ENCODE data around the gene HADH.
"Not testable (repeated sequence)": the region's sequence is repeated elsewhere in the genome, so short reads cannot be mapped to it uniquely, and the experiment has no call there.

Gene HADH

DNA sequence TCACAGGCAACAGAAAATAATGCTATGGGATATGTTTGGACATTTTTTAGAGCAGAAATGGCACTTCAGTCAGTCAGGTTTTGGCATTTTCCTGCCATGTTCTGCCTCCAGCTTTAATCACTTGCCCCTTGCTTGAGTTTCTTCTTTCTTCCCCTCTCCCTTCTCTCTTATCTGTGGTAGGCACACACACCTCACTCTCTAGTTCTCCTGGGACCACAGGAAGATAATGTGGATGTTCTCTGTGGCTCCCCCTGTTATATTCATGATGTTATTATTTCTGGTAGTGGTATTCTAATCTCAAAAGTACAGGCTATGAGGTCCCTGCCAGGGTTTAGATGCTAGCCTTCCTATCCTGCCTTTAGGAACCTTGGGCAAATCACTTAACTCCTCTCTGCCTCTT is 5.2 kb downstream of the HADH start:
- DNase-seq (ENCODE audit: low read depth in 2 of 2, low spot score in 1 of 2) = no peak

DNA sequence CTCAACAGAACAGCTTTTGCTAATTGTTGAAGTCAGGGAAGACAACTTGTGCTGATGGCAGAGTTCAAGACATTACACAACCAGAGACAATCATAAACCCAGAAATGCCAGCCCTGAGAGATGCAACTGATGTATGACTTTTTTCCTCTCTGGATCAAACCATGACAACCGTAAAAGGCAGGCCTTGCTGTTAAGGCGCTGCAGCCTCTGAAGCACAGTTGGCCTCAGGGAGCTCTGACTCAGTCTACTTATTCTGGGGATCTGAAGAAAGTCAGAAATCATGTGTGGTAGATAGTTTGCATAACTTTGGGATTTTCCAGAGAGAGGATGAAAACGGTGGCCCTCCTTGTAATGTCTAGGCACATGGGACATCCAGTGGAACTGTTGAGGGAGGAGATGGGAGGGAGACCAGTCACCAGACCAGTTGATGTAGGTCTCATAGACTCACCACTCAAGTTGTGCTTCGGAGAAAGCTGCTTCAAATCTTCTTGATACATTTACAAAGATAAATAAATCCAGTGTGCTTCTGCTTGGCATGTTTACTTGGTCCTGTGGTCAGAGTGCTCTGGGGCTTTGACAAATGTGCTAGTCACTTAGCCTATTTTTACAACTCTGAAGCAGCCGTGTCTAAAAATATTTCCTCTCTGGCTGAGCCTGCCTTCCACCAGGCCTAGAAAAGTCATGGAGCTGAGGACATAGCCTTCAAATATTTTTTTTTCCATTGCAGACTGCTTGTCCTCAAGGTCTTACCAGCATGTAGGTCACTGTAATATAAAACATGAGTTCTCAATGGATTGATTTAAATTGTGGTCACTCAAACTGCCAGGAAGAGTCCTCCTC is 7.5 kb downstream of the HADH start:
- no peak for DNase-seq (ENCODE audit: low read depth in 2 of 2, low spot score in 1 of 2)

DNA sequence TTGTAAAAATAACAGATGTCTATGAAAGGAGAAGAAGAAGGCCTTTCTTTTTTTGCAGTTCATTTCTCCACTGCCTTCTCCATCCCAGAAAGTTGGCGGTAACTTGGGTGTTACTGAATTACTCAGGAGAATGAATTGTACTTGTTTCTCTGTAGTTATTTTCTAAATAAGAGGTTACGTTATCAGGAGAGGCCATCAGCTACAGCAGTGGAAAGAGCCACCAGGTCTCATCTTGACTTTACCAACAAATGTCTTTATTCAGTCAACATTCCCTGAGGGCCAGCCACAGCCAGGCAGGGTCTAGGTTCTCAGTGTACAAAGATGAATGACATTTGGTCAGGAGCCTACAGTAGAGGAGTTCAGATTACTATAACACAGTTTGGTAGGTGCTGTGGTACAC is 8.1 kb downstream of the HADH start:
- no peak for DNase-seq (ENCODE audit: low read depth in 2 of 2, low spot score in 1 of 2)

DNA sequence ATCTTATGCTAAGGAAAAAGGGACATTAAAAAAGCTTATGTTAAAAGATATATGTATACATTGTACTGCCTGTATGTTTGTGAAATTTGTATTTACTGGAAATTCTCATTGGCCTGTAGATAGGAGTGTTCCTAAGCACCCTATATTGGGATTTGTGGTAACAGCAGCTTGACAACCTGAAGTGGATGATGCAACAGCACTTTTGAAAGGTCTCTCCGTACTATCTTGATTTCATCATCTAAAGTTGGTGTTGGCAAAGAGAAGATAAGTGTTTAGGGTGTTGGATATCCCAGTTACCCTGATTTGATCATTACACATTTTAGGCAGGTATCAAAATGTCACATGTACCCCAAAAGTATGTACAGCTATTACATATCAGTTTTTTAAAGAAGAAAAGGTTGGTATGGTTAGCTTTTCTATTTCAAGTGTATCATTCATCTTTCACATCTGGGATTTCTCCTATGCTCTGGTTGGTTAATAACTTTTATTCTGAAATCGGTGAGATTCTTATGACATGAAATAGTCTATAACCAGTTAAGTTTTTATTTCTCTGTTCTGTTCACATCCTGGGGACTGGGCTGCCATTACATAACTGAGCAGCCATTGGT is 10.3 kb downstream of the HADH start:
- no peak for DNase-seq (ENCODE audit: low read depth in 2 of 2, low spot score in 1 of 2)

DNA sequence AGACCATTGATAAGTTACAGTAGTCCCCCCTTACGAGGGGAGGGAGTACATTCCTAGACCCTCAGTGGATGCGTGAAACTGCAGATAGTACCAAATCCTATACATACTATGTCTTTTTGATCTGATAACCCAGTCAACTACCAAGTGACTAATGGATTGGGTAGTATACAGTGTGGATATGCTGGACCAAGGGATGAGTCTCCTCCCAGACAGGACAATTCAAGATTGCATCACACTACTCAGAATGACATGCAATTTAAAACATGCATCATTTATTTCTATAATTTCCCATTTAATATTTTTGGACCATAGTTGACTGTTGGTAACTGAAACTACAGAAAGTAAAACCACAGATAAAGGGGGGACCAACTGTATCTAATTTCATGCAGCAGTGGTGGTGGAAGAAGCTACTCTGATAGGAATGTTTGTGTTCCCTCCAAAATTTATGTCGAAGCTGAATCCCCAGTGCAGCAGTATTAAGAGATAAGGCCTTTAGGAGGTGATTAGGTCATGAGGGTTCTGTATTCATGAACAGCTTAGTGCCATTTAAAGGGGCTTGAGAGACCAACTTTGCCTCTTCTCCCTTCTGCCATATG is 11.9 kb downstream of the HADH start:
- DNase-seq (ENCODE audit: low read depth in 2 of 2, low spot score in 1 of 2) = no peak

DNA sequence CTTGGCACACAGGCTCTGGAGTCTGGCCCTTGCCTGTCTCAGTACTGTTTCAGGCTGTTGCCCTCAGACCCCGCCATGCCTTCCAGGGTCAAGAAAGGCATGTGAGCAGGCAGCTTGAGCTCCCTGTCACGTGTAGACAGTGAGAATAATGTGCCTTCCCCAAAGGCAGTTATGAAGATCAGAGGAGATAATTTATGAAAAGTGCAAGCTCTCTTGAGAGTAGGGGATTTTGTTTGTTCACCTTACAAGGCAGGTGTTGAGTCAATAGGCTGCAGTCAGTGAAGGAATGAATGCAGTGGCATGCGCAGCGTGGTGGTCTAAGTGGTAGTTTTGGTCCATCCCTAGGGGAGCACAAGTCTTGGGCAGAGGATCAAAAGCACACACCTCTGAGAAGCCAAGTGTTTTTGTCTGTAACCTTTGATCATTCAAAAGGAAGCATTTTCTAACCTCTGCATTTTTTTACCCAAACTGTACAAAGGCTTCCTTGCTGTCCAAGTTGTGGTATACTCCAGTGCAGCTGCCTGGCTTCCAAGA is 14.4 kb downstream of the HADH start:
- DNase-seq (ENCODE audit: low read depth in 2 of 2, low spot score in 1 of 2) = no peak

DNA sequence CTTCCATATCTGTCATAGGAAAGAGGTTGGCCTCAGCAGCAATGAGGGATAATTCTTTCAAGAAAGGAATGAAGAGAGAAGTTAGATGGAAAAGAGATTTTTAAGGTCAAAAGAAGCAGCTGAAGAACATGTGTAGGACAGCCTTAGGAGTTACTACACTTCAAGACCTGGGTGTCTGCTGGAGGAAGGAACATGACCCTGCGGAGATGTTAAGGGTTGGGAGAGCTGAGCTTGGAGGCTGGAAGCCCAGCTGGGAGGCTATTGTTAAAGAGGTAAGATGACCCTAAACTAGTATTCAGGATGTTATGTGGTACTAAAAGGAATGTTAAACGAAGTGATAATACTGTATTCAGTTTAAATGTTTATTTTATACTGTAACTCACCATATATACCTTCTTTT is 15.0 kb downstream of the HADH start:
- DNase-seq (ENCODE audit: low read depth in 2 of 2, low spot score in 1 of 2) = no peak

DNA sequence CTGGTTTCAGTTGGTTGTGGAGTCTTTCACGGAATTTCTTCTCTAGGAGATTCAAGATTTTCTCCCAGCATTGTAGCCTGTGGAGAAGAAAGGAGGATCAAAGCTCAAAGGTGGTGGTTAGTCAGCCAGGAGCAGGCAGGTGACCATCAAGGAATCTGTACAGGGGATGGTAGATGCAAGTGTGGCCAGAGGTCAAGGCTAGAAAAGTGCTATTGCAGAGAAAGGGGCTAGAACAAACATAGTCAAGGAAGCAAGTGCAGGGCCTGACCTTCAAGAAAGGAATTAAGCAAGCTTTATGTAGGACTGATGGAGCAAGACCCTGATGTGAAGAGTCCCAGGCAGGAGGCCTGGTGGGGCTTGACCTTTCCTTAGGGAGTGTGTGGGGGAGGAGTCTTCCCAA is 16.1 kb downstream of the HADH start:
- DNase-seq (ENCODE audit: low read depth in 2 of 2, low spot score in 1 of 2) = no peak

DNA sequence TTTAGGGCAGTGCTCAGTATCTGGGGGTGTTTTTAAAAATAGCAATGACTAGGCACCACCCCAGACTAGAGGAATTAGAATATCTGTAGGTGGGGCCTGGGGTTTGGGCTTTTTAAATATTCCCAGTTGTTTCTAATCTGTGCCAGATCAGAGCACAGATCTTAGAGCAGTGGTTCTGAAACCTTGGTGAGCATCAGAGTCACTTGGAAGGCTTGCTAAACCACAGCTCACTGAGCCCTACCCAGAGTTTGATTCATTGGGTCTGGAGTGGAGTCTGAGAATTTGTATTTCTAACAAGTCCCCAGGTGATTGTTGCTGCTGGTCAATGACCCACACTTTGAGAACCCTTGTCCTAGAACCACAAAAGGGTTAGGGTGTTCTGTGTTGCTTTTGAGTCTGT is 16.7 kb downstream of the HADH start:
- DNase-seq (ENCODE audit: low read depth in 2 of 2, low spot score in 1 of 2) = no peak

DNA sequence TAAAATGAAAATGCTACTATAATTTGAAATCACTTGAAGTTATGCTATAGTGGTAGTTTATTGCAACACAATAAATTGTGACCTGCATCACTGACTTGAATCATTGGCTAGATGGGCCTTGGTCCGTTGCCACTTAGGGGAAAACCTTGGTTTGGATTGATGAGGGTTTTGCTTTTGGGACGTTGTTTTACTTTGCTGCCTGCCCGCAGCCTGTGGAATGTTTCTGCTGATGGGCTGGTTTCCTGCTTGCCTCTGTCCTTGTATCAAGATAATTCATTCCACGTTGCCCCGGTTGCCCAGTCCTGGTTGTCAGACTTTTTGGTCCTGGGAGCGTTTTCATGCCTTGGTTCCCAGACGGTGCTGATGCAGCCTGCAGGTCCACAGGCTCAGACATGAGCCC is 18.3 kb downstream of the HADH start:
- DNase-seq (ENCODE audit: low read depth in 2 of 2, low spot score in 1 of 2) = no peak

DNA sequence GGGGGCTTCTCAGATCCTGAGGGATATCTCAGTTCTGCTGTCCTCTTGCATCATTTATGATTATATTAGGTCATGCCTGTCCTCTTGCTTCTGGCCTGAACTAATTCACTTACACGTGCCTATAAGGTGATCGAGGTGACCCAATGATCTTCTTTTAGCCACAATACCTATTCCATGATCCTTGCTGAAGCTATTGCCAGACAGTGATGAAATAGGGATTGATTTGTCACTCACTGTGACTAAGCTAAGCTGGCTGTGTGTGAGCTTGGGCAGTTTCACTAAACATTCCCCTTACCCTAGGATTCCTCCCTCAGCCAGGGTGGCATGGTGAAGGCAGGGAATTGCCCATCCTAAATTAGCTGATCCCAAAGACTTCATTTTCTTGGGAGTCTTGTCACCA is 19.0 kb downstream of the HADH start:
- no peak for DNase-seq (ENCODE audit: low read depth in 2 of 2, low spot score in 1 of 2)

DNA sequence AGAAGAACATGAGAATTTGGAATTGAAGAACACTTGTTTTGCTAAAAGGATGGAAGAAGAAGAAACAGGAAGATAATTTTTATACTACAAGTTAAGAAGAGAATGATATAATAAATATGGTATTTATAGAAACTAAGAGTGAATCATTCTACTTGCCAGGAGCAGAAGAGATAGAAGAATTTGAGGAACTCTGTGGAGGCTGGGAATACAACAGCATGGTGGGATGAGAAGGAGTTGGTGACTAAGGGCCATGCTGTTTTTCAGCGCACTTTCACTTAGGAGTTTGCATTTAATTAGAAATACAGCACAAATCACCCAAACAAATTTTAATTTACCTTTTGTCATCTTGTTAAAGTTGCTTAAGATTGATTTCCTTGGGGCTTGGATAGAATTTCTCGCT is 20.5 kb downstream of the HADH start:
- DNase-seq (ENCODE audit: low read depth in 2 of 2, low spot score in 1 of 2) = no peak

DNA sequence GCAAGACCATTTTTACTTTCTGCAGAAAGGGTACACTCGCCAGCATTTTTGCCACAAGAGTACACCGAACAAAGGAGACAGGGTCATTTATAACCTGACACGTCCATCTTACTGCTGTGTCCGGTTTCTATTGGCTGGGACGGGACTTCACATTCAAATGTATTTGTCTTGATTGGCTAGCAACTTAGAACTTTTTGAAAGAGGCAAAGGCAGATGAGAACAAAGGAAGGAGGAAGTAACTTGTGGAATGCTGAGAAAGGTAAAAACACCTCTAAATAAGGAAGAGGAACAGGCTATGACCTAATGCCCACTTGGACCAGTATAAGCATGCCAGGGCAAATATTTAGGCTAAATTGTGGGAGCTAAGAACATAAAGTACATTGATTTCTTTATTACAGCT is 22.7 kb downstream of the HADH start:
- DNase-seq (ENCODE audit: low read depth in 2 of 2, low spot score in 1 of 2) = not testable (repeated sequence)

DNA sequence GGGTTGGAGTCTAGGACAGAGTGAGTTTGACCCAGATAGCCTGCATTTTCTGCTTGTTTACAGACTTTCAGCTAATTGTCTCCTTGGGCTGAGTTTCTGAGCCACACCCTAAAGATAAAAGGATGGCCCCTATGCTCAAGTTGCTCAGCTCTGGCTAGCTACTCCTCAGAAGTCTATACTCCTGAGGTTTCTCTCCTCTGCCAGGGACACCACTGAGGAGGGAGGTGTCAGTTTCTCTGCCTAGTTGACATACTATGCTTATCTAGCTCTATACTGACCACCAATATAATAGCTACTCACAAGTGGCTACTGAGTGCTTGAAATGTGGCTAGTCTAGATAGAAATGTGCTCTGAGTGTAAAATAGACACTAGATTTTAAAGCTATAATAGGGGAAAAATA is 23.6 kb downstream of the HADH start:
- DNase-seq (ENCODE audit: low read depth in 2 of 2, low spot score in 1 of 2) = no peak

DNA sequence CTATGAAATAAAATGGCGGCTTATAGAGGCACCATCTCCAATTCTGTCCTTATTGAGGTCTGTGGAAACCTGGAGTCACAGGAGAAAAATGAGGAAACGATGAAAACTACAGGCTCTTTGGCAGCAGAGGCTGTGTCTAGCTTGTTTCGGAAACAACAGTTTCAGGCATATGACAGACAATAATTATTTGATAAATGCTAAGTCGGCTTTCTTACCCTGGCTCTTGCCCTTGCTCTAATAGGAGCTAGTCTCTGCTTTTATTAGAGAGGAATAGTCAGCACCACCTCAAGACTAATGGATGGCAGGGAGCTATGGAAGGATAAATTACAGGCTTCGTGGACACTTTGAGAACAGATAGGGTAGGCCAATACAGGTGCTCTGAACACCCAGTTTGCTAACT is 24.3 kb downstream of the HADH start:
- DNase-seq (ENCODE audit: low read depth in 2 of 2, low spot score in 1 of 2) = no peak

DNA sequence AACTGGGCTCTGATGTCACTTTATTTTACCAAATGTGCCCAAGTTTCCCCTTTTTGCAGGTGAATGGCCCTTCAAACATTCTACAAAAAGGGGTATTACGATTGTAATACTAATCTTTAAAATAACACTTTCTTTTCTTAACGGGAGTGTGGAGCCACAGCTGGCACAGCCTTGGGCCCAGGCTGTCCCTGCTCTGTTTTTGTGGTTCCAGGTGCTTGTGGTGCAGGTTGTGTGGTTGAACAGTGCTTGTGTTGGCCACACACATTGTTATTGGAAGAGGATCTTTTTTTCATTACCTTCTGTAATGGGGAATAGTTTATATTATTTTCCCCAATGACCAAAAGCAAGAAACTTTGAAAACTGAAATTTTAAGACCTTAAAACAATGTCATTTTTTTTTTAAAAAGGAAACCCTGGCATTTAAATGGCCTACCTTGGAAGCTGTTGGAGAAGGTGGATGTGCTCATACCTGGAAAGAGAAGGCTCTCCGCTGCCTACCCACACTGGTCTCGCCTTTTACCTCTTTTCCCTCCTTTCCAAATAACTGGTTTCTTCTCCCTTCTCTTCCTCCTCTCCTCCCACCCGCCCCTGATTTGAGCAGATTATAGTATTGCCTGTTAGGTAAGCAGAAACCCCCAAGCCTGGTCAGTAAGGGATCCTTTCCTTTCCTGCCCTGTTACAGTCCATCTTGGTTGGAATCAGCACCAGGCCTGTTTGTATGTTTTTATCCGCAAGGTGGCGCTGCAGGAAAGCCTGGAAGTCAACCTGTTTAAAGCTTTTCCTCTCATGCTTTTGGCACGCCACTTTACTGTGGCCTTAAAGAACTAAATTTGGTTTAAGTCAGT is 28.6 kb downstream of the HADH start:
- peak; percentile 64 to 88 for DNase-seq (ENCODE audit: low read depth in 2 of 2, low spot score in 1 of 2)

DNA sequence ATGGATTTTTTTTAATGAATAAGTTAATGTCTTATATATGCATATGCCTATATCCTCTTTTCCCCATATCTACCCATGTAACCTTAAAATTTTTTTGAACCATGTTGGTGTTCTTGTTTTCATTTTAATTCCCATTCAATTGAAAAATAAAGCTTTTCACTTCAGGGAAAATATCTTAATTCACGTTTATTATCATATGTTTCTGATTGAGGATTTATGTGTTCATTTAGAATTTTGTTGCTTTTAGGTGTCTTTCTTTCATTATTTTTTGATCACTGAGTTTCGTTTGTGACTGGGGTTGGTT is 29.1 kb downstream of the HADH start:
- DNase-seq (ENCODE audit: low read depth in 2 of 2, low spot score in 1 of 2) = no peak

DNA sequence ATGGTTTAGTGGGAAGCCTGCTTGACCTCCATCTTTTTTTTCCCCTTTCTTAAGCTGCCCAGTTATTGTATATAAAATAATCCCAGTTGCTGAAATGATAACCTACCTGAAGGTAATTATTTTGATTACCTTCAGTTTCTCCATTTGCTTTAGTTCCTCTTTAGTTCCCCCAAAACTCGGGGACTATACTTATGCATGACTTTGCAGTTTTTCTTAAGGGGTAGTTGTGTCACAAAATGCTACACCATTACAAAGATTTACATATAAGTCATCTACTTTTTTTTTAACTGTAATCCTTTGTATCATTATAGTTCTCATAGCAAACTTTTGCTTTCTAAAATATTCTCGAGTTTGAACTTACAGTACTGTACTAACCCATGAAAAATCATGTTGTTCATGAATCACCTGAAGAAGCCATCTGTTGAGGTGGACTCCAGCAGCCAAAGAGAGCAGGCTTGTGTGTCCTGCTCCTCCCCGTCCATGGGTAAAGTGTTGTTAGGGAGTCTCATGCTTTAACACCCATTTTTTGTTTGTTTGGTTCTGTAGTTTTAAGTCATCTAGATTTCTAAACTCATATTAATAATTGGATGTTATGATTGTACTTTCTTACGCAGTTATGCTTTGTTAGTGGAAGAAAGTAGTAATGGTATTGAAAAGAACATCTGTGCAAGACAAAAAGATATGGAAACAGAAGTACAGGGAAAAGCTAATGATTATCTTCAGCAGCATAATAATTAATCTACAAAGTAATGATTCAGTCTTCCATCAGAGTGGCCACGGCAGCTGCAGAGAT is 34.6 kb downstream of the HADH start:
- DNase-seq (ENCODE audit: low read depth in 2 of 2, low spot score in 1 of 2) = no peak

DNA sequence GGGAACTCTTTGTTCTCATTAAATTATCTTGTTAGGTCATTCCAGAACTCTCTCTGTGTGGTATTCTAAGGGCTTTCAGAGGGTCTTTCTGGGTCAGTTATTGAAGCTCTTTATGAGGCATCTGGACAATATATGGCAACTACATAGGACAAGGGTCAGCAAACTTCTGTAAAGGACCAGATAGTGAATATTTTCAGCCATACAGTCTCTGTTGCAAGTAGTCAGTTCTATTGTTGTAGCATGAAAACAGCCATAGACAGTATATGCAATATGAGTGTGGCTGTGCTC is 35.1 kb downstream of the HADH start:
- no peak for DNase-seq (ENCODE audit: low read depth in 2 of 2, low spot score in 1 of 2)

DNA sequence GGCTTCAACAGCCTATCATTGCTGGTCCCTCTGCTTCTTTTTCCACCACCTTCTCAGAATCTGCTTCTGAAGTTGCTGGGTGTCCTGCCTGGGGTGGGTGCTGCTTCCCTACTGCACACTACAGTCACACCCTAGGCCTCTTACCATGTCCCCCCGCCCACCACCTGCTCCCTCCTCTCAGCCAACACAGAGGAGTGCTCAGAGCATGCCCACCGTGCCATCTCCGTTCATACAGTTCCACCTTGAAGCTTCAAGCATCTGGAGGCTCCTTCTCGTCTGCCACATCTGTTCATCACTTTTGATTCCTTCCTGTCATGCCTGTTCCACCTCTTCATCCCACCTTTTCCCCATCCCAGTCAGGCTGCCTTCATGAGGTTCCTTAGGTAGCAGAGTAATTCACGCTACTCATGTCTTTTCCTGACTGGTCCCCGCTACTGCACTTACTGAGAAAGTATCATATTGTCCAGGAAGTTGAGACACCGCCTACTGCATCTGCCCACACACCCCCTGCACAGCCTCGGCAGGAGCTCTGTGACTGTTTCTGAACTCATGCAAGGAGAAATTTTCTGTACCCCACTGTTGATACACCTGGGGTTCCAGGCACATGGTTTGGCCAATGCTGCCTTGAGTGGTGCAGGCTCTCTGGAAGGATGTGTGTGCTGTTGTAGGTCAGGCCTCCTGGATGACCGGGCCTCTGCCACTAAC is 39.5 kb downstream of the HADH start:
- DNase-seq (ENCODE audit: low read depth in 2 of 2, low spot score in 1 of 2) = peak; percentile 31 to 55

Measured in stimulated activated CD8-positive, alpha-beta memory T cell treated with anti-CD3 and anti-CD28 coated beads, Interleukin-4, amount 100 ng/mL, for 4 hours (primary cell).